WTC11 (cell line): ENCODE measurements around the gene SPOCK2.

Experiments used
- ESRRA ChIP-seq: sonication (generic); formaldehyde crosslinking; IDR thresholded peaks from 2 replicates; pipeline ENCODE4 v1.8.1; 2022; ENCODE audit warnings: mild to moderate bottlenecking, missing genetic modification reagents, borderline replicate concordance
- JUN ChIP-seq: sonication (generic); formaldehyde crosslinking; IDR thresholded peaks from 2 replicates; pipeline ENCODE4 v1.8.0; 2023; ENCODE audit warnings: mild to moderate bottlenecking, missing genetic modification reagents
- MAX ChIP-seq: sonication (generic); formaldehyde crosslinking; IDR thresholded peaks from 2 replicates; pipeline ENCODE4 v1.8.0; 2022; ENCODE audit warnings: mild to moderate bottlenecking, missing genetic modification reagents
- NFE2L1 ChIP-seq: sonication (generic); formaldehyde crosslinking; IDR thresholded peaks from 2 replicates; pipeline ENCODE4 v1.8.1; 2023; ENCODE audit warnings: missing genetic modification reagents
- TCF7 ChIP-seq: sonication (generic); formaldehyde crosslinking; IDR thresholded peaks from 2 replicates; pipeline ENCODE4 v1.8.0; 2022; ENCODE audit warnings: mild to moderate bottlenecking, low read depth, missing genetic modification reagents, moderate library complexity
- TF ChIP-seq, protein P1 (sequence below): fragments of 200-600 bp; IDR thresholded peaks from 2 replicates; pipeline ENCODE4 v1.8.0; 2022; ENCODE audit warnings: antibody characterized with exemption
- TF ChIP-seq, protein P2 (sequence below): sonication (generic); formaldehyde crosslinking; IDR thresholded peaks from 2 replicates; pipeline ENCODE4 v1.8.0; 2022; ENCODE audit warnings: mild to moderate bottlenecking, missing genetic modification reagents
- TF ChIP-seq, protein P3 (sequence below): sonication (generic); formaldehyde crosslinking; IDR thresholded peaks from 2 replicates; pipeline ENCODE4 v1.8.0; 2023; ENCODE audit warnings: mild to moderate bottlenecking, missing genetic modification reagents

DNA sequence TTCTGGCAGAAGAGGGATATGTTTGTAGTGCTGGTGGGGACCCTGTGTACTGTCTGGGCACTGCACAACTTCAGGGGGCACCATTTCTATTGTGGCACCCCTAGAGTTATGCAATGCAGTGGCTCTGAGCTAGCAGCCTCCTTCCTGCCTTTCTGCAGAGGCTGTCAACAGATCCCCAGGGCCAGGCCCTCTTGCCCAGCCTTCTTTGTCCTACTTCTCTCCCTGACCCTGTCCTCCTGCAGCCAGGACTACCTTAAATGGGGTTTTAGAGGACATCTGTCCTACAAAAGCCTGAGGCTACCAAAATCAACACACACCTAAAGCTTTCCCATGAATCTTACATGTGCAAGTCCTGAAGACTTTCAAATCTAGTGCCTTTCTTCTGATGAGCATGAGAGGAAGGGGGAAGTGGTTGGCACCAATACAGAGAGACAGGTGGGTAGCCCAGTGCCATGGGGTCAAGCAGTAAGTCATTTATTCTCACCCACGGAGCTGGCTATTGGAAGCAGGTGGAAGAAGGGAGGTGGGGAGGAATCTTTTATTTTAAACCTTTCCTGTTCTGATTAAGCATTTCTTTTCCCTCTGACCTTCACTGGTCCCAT is 2.4 kb downstream of the SPOCK2 start:
- no peak for TF ChIP-seq MAX (CRISPR knock-in tag)
- TF ChIP-seq, protein P1, sequence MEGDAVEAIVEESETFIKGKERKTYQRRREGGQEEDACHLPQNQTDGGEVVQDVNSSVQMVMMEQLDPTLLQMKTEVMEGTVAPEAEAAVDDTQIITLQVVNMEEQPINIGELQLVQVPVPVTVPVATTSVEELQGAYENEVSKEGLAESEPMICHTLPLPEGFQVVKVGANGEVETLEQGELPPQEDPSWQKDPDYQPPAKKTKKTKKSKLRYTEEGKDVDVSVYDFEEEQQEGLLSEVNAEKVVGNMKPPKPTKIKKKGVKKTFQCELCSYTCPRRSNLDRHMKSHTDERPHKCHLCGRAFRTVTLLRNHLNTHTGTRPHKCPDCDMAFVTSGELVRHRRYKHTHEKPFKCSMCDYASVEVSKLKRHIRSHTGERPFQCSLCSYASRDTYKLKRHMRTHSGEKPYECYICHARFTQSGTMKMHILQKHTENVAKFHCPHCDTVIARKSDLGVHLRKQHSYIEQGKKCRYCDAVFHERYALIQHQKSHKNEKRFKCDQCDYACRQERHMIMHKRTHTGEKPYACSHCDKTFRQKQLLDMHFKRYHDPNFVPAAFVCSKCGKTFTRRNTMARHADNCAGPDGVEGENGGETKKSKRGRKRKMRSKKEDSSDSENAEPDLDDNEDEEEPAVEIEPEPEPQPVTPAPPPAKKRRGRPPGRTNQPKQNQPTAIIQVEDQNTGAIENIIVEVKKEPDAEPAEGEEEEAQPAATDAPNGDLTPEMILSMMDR: no peak
- no peak for TF ChIP-seq NFE2L1 (CRISPR knock-in tag)
- TF ChIP-seq ESRRA: no peak
- TF ChIP-seq, protein P2, sequence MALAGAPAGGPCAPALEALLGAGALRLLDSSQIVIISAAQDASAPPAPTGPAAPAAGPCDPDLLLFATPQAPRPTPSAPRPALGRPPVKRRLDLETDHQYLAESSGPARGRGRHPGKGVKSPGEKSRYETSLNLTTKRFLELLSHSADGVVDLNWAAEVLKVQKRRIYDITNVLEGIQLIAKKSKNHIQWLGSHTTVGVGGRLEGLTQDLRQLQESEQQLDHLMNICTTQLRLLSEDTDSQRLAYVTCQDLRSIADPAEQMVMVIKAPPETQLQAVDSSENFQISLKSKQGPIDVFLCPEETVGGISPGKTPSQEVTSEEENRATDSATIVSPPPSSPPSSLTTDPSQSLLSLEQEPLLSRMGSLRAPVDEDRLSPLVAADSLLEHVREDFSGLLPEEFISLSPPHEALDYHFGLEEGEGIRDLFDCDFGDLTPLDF (CRISPR knock-in tag): no peak
- no peak for TF ChIP-seq JUN
- TF ChIP-seq TCF7 (CRISPR knock-in tag): no peak
- TF ChIP-seq, protein P3, sequence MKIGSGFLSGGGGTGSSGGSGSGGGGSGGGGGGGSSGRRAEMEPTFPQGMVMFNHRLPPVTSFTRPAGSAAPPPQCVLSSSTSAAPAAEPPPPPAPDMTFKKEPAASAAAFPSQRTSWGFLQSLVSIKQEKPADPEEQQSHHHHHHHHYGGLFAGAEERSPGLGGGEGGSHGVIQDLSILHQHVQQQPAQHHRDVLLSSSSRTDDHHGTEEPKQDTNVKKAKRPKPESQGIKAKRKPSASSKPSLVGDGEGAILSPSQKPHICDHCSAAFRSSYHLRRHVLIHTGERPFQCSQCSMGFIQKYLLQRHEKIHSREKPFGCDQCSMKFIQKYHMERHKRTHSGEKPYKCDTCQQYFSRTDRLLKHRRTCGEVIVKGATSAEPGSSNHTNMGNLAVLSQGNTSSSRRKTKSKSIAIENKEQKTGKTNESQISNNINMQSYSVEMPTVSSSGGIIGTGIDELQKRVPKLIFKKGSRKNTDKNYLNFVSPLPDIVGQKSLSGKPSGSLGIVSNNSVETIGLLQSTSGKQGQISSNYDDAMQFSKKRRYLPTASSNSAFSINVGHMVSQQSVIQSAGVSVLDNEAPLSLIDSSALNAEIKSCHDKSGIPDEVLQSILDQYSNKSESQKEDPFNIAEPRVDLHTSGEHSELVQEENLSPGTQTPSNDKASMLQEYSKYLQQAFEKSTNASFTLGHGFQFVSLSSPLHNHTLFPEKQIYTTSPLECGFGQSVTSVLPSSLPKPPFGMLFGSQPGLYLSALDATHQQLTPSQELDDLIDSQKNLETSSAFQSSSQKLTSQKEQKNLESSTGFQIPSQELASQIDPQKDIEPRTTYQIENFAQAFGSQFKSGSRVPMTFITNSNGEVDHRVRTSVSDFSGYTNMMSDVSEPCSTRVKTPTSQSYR (CRISPR knock-in tag): no peak
